ENCODE data around the gene ATF1. TPM values are rescaled to one million over a fixed set of nuclear protein-coding genes. Genes with fewer than 3 reads are reported as not detected.

Gene ATF1
- total RNA-seq, 4 donors from 2014 or later, result 16.6 to 29.1 (median 21.1) TPM

GRCh38 chr12:50740307-50740706 is 23.6 kb upstream of the ATF1 start:
- DNase-seq (ENCODE audit: extremely low spot score), result no peak
- Histone ChIP-seq H3K4me1 (no peaks in the 10 kb centered on the region), H3K27me3 (no peaks in the 10 kb centered on the region), H3K36me3 (peaks cover 44 to 100% (median 99%) of the 10 kb centered on the region in 4 donors), H3K27ac (replicated peaks in 1 of 4) (no peak overlapping the region), H3K4me3 (no peak overlapping the region), H3K9me3 (no peaks in the 10 kb centered on the region)
- intact Hi-C loops (cut with DNase I), result no loop called here
- 87% methylated on average over 2 of the region's 2 CpGs for WGBS
- TF ChIP-seq CTCF (IDR thresholded peaks at IDR 0.05) (no peak), EP300 (IDR thresholded peaks at IDR 0.05) (no peak), POLR2AphosphoS5 (IDR thresholded peaks at IDR 0.05) (no peak), POLR2A (IDR thresholded peaks at IDR 0.05; ENCODE audit: low read depth) (no peak)

- peaks cover 60 to 98% (median 93%) of the 10 kb centered on the region in 4 donors for H3K36me3 ChIP-seq
- TF ChIP-seq POLR2AphosphoS5 (IDR thresholded peaks at IDR 0.05) (no peak), POLR2A (IDR thresholded peaks at IDR 0.05; ENCODE audit: low read depth) (no peak), CTCF (IDR thresholded peaks at IDR 0.05) (no peak), EP300 (IDR thresholded peaks at IDR 0.05) (no peak)
- DNase-seq (ENCODE audit: extremely low spot score), result no peak
- 97% methylated on average over 7 of the region's 7 CpGs for WGBS
- H3K4me3 ChIP-seq, result no peak overlapping the region
- no peak overlapping the region for H3K27ac ChIP-seq (replicated peaks in 1 of 4)
- H3K27me3 ChIP-seq, result no peaks in the 10 kb centered on the region
- no peaks in the 10 kb centered on the region for H3K4me1 ChIP-seq
- intact Hi-C loops (cut with DNase I), result no loop called here
- H3K9me3 ChIP-seq, result no peaks in the 10 kb centered on the region
Observed at GRCh38 chr12:50742776-50743175, 21.1 kb upstream of the ATF1 start.

- TF ChIP-seq EP300 (IDR thresholded peaks at IDR 0.05), result no peak
- TF ChIP-seq POLR2AphosphoS5 (IDR thresholded peaks at IDR 0.05), result no peak
- H3K36me3 ChIP-seq, result peaks cover 38 to 88% (median 68%) of the 10 kb centered on the region in 4 donors
- WGBS, result 81% methylated on average over 4 of the region's 4 CpGs
Observed at GRCh38 chr12:50745861-50746260, 18.0 kb upstream of the ATF1 start.

GRCh38 chr12:50746431-50746830 is 17.5 kb upstream of the ATF1 start:
- no peak for DNase-seq (ENCODE audit: extremely low spot score)
- Histone ChIP-seq H3K4me1 (no peaks in the 10 kb centered on the region), H3K27me3 (no peaks in the 10 kb centered on the region), H3K4me3 (no peak overlapping the region), H3K9me3 (no peaks in the 10 kb centered on the region), H3K27ac (replicated peaks in 1 of 4) (no peak overlapping the region), H3K36me3 (peaks cover 32 to 83% (median 62%) of the 10 kb centered on the region in 4 donors)
- 91% methylated on average over 3 of the region's 3 CpGs for WGBS
- intact Hi-C loops (cut with DNase I), result no loop called here
- no peak for TF ChIP-seq POLR2AphosphoS5 (IDR thresholded peaks at IDR 0.05)
- no peak for TF ChIP-seq POLR2A (IDR thresholded peaks at IDR 0.05; ENCODE audit: low read depth)
- TF ChIP-seq EP300 (IDR thresholded peaks at IDR 0.05), result no peak
- TF ChIP-seq CTCF (IDR thresholded peaks at IDR 0.05), result no peak

More at GRCh38 chr12:50745861-50746260, 18.0 kb upstream of the ATF1 start:
- no peaks in the 10 kb centered on the region for H3K9me3 ChIP-seq
- H3K27ac ChIP-seq (replicated peaks in 1 of 4), result no peak overlapping the region
- no peaks in the 10 kb centered on the region for H3K4me1 ChIP-seq
- no peak for DNase-seq (ENCODE audit: extremely low spot score)
- H3K4me3 ChIP-seq, result no peak overlapping the region
- no peaks in the 10 kb centered on the region for H3K27me3 ChIP-seq
- intact Hi-C loops (cut with DNase I), result no loop called here

GRCh38 chr12:50747817-50748216 is 16.1 kb upstream of the ATF1 start:
- Histone ChIP-seq H3K9me3 (no peaks in the 10 kb centered on the region), H3K36me3 (peaks cover 20 to 69% (median 48%) of the 10 kb centered on the region in 4 donors), H3K27ac (replicated peaks in 1 of 4) (no peak overlapping the region), H3K4me1 (peaks cover 0 to 4% (median 0%) of the 10 kb centered on the region in 4 donors), H3K27me3 (no peaks in the 10 kb centered on the region), H3K4me3 (no peak overlapping the region)
- no peak for DNase-seq (ENCODE audit: extremely low spot score)
- intact Hi-C loops (cut with DNase I), result no loop called here
- WGBS, result 82% methylated on average over 1 of the region's 1 CpG
- TF ChIP-seq POLR2AphosphoS5 (IDR thresholded peaks at IDR 0.05), result no peak
- TF ChIP-seq POLR2A (IDR thresholded peaks at IDR 0.05; ENCODE audit: low read depth), result no peak
- no peak for TF ChIP-seq CTCF (IDR thresholded peaks at IDR 0.05)
